ENCODE results near the gene SH3RF3. TPM values are rescaled to one million over a fixed set of nuclear protein-coding genes. Genes with fewer than 3 reads are reported as not detected.

Gene SH3RF3
- total RNA-seq, 2 experiments from 2014 or later, result 1.4 TPM

DNA sequence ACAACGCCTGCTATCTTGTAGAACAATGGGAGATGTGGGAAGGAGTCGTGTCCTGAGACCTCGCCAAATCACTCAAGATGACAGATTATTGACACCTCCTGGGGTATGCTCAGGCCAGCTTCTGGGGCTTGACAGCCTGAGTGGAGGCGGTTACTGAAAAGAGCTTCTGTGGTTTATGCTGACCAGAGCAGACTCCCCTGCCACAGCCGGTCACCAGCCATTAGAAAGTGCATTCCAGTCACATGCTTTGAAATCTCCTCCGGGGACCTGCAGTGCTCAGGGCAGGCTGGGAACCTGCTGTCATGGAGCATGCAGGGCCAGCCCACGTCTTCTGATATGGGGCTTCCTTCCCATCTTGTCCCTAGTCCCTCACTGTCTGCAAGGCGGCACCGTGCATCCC lies 268.9 kb downstream of the SH3RF3 start:
- CTCF ChIA-PET, result interaction anchor here (0.6 to 0.7 kb wide), 2 partner anchors 113 to 467 kb away, joined by 3 read pairs; no protein-coding TSS in a partner anchor
- intact Hi-C loops (cut with DNase I, micrococcal nuclease), result loop anchor here (2.0 to 10.0 kb wide), 2 partner anchors 57 to 123 kb away; no protein-coding TSS in a partner anchor
- no peaks in the 10 kb centered on the region for H3K9me3 Mint-ChIP-seq (ENCODE audit: low read depth)
- H3K27me3 Mint-ChIP-seq, result no peaks in the 10 kb centered on the region
- ATAC-seq, result no peak
- POLR2A ChIA-PET, result no interaction called here
- no peak for DNase-seq
- no peaks in the 10 kb centered on the region for H3K36me3 Mint-ChIP-seq (ENCODE audit: low read depth)
- H3K27ac Mint-ChIP-seq, result no peak overlapping the region
- H3K4me1 Mint-ChIP-seq, result peaks cover 26% of the 10 kb centered on the region
- H3K4me3 Mint-ChIP-seq, result no peak overlapping the region

DNA sequence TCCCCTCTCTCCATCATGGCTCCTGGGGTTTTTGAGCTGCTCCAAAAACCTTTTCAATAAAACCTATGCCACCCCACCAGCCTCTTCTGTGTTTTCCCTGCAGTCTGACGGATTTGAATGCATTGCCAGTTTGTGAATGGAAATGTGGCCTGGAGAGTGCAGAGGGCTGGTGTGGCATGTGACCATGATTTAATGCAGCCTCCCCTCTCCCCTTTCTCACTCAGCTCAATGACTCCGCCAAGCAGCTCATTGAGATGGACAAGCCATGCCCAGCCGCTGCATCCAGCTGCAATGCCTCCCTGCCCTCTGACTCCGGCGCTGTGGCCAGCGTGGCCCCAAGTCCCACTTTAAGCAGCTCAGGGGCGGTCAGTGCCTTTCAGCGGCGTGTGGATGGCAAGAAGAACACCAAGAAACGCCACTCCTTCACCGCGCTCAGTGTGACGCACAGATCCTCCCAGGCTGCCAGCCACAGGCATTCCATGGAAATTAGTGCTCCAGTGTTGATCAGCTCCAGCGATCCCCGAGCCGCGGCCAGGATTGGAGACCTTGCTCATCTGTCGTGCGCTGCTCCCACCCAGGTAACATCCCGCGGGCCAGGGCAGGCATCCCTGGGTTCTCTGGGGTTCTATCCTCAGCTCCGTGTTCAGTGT lies 269.5 kb downstream of the SH3RF3 start:
- CTCF ChIA-PET, result interaction anchor here (0.6 to 0.8 kb wide), 3 partner anchors 112 to 513 kb away, joined by 3 read pairs; no protein-coding TSS in a partner anchor

DNA sequence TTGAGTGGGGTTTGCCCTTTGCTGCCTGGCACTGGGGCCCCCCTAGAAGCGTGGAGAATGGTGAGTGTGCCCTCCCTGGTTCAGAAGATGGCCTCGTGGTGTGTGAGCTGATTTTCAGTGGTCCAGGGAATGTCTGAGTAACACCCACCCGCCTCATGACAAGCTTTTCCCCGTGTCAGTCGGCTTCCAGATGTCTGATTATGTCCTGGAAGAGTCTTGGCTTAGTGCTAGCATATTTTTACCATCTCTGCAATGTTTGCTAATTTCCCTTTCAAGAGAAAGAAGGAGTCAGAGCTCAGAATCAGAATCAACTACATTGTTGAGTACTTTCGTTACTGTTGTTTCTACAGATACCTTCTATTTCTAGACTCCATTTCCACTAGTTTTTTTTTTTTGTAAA lies 270.1 kb downstream of the SH3RF3 start:
- no peak overlapping the region for H3K4me3 Mint-ChIP-seq
- H3K4me1 Mint-ChIP-seq, result peaks cover 37% of the 10 kb centered on the region
- ChIA-PET POLR2A (no interaction called here), CTCF (interaction anchor here (0.8 kb wide), 1 partner anchor 513 kb away, joined by 3 read pairs; no protein-coding TSS in a partner anchor)
- intact Hi-C loops (cut with DNase I, micrococcal nuclease), result loop anchor here in 1 of 2 experiments (10.0 kb wide), 1 partner anchor 124 kb away; no protein-coding TSS in a partner anchor
- ATAC-seq (no peak), DNase-seq (no peak)
- H3K36me3 Mint-ChIP-seq (ENCODE audit: low read depth), result no peaks in the 10 kb centered on the region
- H3K9me3 Mint-ChIP-seq (ENCODE audit: low read depth), result no peaks in the 10 kb centered on the region
- H3K27ac Mint-ChIP-seq, result no peak overlapping the region
- no peaks in the 10 kb centered on the region for H3K27me3 Mint-ChIP-seq

More for the DNA sequence above, 269.5 kb downstream of the SH3RF3 start:
- Mint-ChIP-seq H3K27me3 (no peaks in the 10 kb centered on the region), H3K27ac (no peak overlapping the region), H3K9me3 (ENCODE audit: low read depth) (no peaks in the 10 kb centered on the region), H3K4me1 (peaks cover 32% of the 10 kb centered on the region), H3K4me3 (no peak overlapping the region), H3K36me3 (ENCODE audit: low read depth) (no peaks in the 10 kb centered on the region)
- POLR2A ChIA-PET, result no interaction called here
- DNase-seq (no peak), ATAC-seq (no peak)
- intact Hi-C loops (cut with DNase I, micrococcal nuclease), result loop anchor here in 1 of 2 experiments (10.0 kb wide), 1 partner anchor 124 kb away; no protein-coding TSS in a partner anchor

DNA sequence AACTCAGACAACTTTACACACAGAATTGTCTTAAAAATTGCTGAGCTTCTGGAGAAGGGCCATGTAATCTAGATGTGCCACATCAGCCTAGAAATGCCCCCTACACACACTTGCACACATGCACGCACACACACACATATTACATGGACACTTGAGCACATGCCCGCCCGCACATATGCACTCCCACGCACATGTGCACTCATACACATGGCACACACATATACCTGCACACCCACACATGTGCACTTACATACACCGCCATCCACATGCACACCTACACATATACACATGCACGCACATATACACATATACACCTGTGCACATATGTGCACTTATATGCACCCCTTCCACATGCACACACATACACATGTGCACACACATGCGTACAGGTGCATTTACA lies 271.1 kb downstream of the SH3RF3 start:
- Mint-ChIP-seq H3K9me3 (ENCODE audit: low read depth) (no peaks in the 10 kb centered on the region), H3K27ac (no peak overlapping the region), H3K27me3 (no peaks in the 10 kb centered on the region), H3K4me1 (peaks cover 39% of the 10 kb centered on the region), H3K36me3 (ENCODE audit: low read depth) (no peaks in the 10 kb centered on the region), H3K4me3 (no peak overlapping the region)
- ATAC-seq (no peak), DNase-seq (no peak)
- POLR2A ChIA-PET, result interaction anchor here (0.5 kb wide), 1 partner anchor 60 kb away, joined by 4 read pairs; no protein-coding TSS in a partner anchor
- intact Hi-C loops (cut with DNase I, micrococcal nuclease), result loop anchor here in 1 of 2 experiments (5.0 kb wide), 1 partner anchor 273 kb away; the partner anchor contains the start of gene SH3RF3
- CTCF ChIA-PET, result no interaction called here

DNA sequence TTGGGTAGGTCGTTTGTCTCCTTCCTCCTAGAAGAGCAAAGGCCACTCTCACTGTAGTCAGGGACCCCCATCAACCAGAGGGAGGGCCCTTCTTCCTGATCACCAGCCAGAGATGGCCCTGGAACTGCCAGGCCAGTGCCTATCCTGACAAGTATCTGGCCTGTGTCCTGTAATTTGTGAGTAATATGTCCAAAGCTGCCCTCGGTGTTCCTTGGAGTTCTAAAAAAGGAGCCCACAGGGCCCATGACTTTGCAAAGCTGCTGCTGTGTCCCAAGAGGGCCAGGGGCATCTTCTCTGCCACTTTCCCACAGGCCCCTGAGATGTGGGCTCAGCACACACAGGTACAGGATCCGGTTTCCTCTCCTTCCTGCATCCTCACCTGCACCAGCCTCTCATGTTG lies 272.4 kb downstream of the SH3RF3 start:
- Mint-ChIP-seq H3K9me3 (ENCODE audit: low read depth) (no peaks in the 10 kb centered on the region), H3K36me3 (ENCODE audit: low read depth) (no peaks in the 10 kb centered on the region), H3K4me3 (no peak overlapping the region), H3K27me3 (no peaks in the 10 kb centered on the region), H3K4me1 (peaks cover 34% of the 10 kb centered on the region), H3K27ac (no peak overlapping the region)
- DNase-seq (no peak), ATAC-seq (no peak)
- ChIA-PET POLR2A (no interaction called here), CTCF (interaction anchor here (0.7 to 1.0 kb wide), 2 partner anchors 109 to 312 kb away, joined by 3 read pairs; no protein-coding TSS in a partner anchor)
- intact Hi-C loops (cut with DNase I, micrococcal nuclease), result loop anchor here in 1 of 2 experiments (5.0 kb wide), 1 partner anchor 274 kb away; the partner anchor contains the start of gene SH3RF3

DNA sequence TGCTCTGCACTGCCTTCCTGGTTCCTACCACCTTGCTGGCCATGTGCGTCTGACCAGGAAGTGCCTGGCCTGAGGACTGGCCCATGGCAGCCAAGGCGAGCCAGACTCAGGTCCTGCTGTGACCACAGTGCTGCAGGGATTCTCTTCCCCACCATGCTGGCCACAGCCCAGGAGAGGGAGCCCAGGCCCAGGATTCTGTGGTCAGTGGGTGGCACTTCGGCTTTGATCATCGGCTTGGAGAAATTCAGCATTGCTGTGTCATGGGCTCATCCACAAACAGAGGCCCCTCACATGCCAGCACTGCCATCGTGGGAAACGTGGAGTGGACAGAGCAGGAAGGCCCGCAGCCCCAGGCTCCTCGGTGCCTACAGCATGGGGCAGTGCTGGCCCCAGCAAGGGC lies 273.2 kb downstream of the SH3RF3 start:
- POLR2A ChIA-PET, result no interaction called here
- no peaks in the 10 kb centered on the region for H3K27me3 Mint-ChIP-seq
- intact Hi-C loops (cut with DNase I, micrococcal nuclease), result loop anchor here in 1 of 2 experiments (5.0 kb wide), 1 partner anchor 275 kb away; the partner anchor contains the start of gene SH3RF3
- no peaks in the 10 kb centered on the region for H3K9me3 Mint-ChIP-seq (ENCODE audit: low read depth)
- CTCF ChIA-PET, result no interaction called here
- peaks cover 26% of the 10 kb centered on the region for H3K4me1 Mint-ChIP-seq
- no peak overlapping the region for H3K4me3 Mint-ChIP-seq
- H3K36me3 Mint-ChIP-seq (ENCODE audit: low read depth), result no peaks in the 10 kb centered on the region
- DNase-seq, result no peak
- ATAC-seq, result no peak
- no peak overlapping the region for H3K27ac Mint-ChIP-seq

DNA sequence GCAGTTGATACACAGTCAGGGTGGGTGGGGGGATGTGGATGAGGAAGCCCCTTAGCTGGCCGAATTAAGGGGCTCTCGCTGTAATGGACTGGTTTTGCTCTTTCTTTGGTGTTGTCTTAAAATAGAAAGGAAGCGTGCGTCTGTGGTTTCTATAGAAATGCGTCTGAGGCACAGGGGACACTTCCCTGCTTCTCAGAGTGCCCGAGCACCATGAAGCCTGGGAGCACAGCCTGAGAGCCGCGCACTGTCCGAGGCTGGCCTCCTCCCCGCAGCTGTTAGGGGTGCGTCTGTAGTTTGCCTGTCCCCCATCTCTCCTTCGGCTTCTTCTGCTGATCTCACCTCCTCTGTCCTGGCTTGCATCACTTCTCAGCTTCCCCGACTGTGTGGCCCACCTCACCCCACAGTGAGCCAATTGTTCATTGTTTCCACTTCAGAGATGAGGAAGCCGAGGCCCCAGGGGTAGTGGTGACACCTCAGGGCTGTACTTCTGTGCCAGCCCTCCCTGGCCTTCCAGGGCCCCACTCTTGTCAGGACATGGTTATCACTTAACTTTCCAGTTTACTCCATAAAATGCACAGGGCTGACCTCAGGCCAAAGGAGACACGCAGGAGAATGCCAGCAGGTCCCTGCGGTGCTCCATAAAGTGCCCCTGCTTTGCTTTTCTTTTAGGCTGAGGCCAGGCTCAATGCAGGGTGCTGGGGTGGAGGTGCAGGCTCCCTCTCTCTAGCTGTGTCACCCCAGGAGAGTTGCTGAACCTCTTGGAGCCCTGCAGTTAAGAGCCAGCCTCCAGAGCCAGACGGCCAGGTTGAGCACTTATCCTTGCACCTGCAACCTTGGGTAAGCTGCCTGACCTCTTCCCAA lies 274.2 kb downstream of the SH3RF3 start:
- intact Hi-C loops (cut with DNase I, micrococcal nuclease), result loop anchor here in 1 of 2 experiments (1.0 to 5.0 kb wide), 2 partner anchors 189 to 276 kb away; partner anchors contain the start of gene SH3RF3
- Mint-ChIP-seq H3K4me3 (no peak overlapping the region), H3K27ac (peak overlapping the region; percentile 86), H3K9me3 (ENCODE audit: low read depth) (no peaks in the 10 kb centered on the region), H3K4me1 (peaks cover 21% of the 10 kb centered on the region), H3K27me3 (no peaks in the 10 kb centered on the region), H3K36me3 (ENCODE audit: low read depth) (no peaks in the 10 kb centered on the region)
- ChIA-PET CTCF (interaction anchor here (0.5 kb wide), 1 partner anchor 104 kb away, joined by 3 read pairs; no protein-coding TSS in a partner anchor), POLR2A (no interaction called here)
- ATAC-seq (peak; percentile 90), DNase-seq (peak; percentile 71)

DNA sequence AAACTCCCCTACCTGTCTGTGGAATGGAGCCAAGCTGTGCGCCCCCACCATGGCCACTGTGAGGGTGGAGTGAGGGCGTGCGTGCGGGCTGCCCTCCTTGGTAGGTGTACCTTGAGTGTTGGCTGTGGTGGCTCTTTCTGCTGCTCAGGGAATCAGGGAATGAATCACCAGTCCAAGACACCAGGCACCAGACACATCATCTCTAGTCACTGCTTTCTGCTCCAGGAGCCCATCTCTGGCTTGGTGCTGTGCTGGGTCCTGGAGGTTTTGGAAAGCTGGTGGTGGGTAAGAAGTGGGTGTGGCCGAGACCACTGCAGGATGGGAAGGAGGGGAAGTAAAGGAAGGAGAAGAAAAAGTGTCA lies 274.8 kb downstream of the SH3RF3 start:
- no peaks in the 10 kb centered on the region for H3K27me3 Mint-ChIP-seq
- POLR2A ChIA-PET, result no interaction called here
- H3K9me3 Mint-ChIP-seq (ENCODE audit: low read depth), result no peaks in the 10 kb centered on the region
- H3K4me3 Mint-ChIP-seq, result no peak overlapping the region
- CTCF ChIA-PET, result no interaction called here
- DNase-seq, result peak; percentile 23
- intact Hi-C loops (cut with DNase I, micrococcal nuclease), result loop anchor here in 1 of 2 experiments (1.0 to 5.0 kb wide), 2 partner anchors 190 to 277 kb away; partner anchors contain the start of gene SH3RF3
- H3K36me3 Mint-ChIP-seq (ENCODE audit: low read depth), result no peaks in the 10 kb centered on the region
- peaks cover 21% of the 10 kb centered on the region for H3K4me1 Mint-ChIP-seq
- ATAC-seq, result peak; percentile 61
- peak overlapping the region; percentile 86 for H3K27ac Mint-ChIP-seq

DNA sequence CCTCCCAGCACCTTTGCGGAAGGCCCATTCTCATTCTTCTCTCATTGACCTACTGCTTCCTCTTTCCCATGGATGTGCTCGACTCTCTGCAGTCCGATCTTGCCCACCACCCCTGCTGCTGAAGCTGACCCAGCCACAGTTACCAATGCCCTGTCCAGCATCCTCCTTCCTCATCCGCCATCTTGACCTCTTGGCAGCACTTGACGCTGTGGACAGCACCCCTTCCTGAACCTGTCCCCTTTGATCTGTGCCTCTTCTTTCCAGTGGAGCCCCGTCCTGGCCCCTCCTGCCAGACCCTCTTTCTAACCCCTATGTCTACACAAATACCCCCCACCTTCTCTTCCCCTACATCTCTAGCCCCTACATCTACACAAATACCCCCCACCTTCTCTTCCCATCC lies 275.7 kb downstream of the SH3RF3 start:
- POLR2A ChIA-PET, result no interaction called here
- no peak for ATAC-seq
- intact Hi-C loops (cut with DNase I, micrococcal nuclease), result loop anchor here in 1 of 2 experiments (5.0 kb wide), 1 partner anchor 277 kb away; the partner anchor contains the start of gene SH3RF3
- no peak overlapping the region for H3K4me3 Mint-ChIP-seq
- CTCF ChIA-PET, result no interaction called here
- H3K27me3 Mint-ChIP-seq, result no peaks in the 10 kb centered on the region
- no peaks in the 10 kb centered on the region for H3K36me3 Mint-ChIP-seq (ENCODE audit: low read depth)
- no peak for DNase-seq
- no peak overlapping the region for H3K27ac Mint-ChIP-seq
- no peaks in the 10 kb centered on the region for H3K9me3 Mint-ChIP-seq (ENCODE audit: low read depth)
- H3K4me1 Mint-ChIP-seq, result peaks cover 21% of the 10 kb centered on the region

DNA sequence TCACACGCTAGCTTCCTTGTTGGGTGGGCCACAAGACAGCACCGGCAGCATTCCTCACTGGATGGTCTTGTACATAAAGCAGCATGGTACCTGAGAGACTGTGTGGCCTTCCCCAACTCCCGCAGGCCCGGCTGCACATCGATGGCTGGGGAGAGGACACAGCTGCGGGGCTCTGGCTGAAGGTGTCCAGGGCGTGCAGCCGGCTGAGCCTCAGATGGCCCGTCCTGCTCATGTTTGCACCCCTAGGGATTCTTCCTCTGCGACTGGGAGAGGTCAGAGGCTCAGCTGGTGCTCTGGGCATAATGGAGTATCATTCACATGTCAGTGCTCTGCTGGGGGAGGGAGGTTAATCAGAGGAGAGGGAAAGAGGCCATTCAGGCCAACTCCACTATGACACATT lies 276.9 kb downstream of the SH3RF3 start:
- ATAC-seq (no peak), DNase-seq (no peak)
- ChIA-PET CTCF (interaction anchor here (0.7 to 0.9 kb wide), 2 partner anchors 25 to 192 kb away, joined by 3 to 4 read pairs; no protein-coding TSS in a partner anchor), POLR2A (no interaction called here)
- Mint-ChIP-seq H3K27ac (no peak overlapping the region), H3K4me1 (peaks cover 21% of the 10 kb centered on the region), H3K27me3 (no peaks in the 10 kb centered on the region), H3K4me3 (no peak overlapping the region), H3K9me3 (ENCODE audit: low read depth) (no peaks in the 10 kb centered on the region), H3K36me3 (ENCODE audit: low read depth) (no peaks in the 10 kb centered on the region)
- intact Hi-C loops (cut with DNase I, micrococcal nuclease), result no loop called here

DNA sequence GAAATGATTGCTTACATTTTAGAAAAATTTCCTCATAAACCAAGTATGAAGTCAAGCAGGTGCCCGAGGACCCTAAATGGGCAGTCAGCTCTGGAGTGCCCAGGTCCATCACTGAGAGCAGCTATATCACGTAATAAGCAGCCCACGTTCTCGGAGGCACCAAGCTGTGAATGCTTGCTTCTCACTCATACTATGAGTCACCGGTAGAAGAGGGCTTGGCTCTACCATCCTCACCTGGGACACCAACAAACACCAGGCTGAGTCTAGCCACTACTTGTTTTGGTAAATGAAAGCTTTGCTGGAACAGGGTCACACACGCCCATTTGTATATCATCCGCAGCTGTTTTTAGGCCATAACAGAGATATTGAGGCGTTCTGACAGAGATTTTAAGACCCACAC lies 277.3 kb downstream of the SH3RF3 start:
- DNase-seq, result no peak
- Mint-ChIP-seq H3K4me1 (peaks cover 21% of the 10 kb centered on the region), H3K27me3 (no peaks in the 10 kb centered on the region), H3K36me3 (ENCODE audit: low read depth) (no peaks in the 10 kb centered on the region), H3K9me3 (ENCODE audit: low read depth) (no peaks in the 10 kb centered on the region), H3K27ac (no peak overlapping the region), H3K4me3 (no peak overlapping the region)
- intact Hi-C loops (cut with DNase I, micrococcal nuclease), result no loop called here
- ChIA-PET POLR2A (no interaction called here), CTCF (interaction anchor here (0.6 to 0.7 kb wide), 2 partner anchors 104 to 193 kb away, joined by 3 read pairs; no protein-coding TSS in a partner anchor)
- ATAC-seq, result no peak

Measured in activated CD4-positive, alpha-beta T cell treated with anti-CD3 and anti-CD28 coated beads for 36 hours (primary cell).